Liver (tissue), 9 donors: ENCODE data around the gene CSKMT. TPM values are rescaled to one million over a fixed set of nuclear protein-coding genes. Genes with fewer than 3 reads are reported as not detected.

Source experiments
- DNase-seq: peaks from one replicate; pipeline ENCODE4 v3.0.0-alpha.2; 2017; ENCODE audit warnings: low spot score
- H3K27ac ChIP-seq, 2 donors: one replicate each; pipeline ENCODE4 v1.7.0; 2013; ENCODE audit warnings: inconsistent platforms in 2 of 2, low read length in 2 of 2, control low read depth in 1 of 2, low read depth in 1 of 2, mild to moderate bottlenecking in 1 of 2
- H3K27me3 ChIP-seq, 4 donors: one replicate each; pipeline versions ENCODE4 v1.6.1 to v1.7.0; 2013; ENCODE audit warnings: low read length in 3 of 4, inconsistent platforms in 1 of 4, mild to moderate bottlenecking in 1 of 4, moderate library complexity in 1 of 4; ENCODE audit not compliant: control insufficient read depth in 4 of 4, insufficient read depth in 4 of 4
- H3K36me3 ChIP-seq, 4 donors: one replicate each; pipeline versions ENCODE4 v1.6.1 to v1.7.0; 2013; ENCODE audit warnings: low read length in 3 of 4, mild to moderate bottlenecking in 3 of 4, low read depth in 1 of 4, moderate library complexity in 1 of 4; ENCODE audit not compliant: control insufficient read depth in 4 of 4, insufficient read depth in 3 of 4
- H3K4me1 ChIP-seq, 4 donors: one replicate each; pipeline versions ENCODE4 v1.6.1 to v1.7.0; 2013; ENCODE audit warnings: low read length in 3 of 4, mild to moderate bottlenecking in 3 of 4, moderate library complexity in 1 of 4; ENCODE audit not compliant: control insufficient read depth in 4 of 4, insufficient read depth in 4 of 4
- H3K4me3 ChIP-seq, 3 donors: one replicate each; pipeline versions ENCODE4 v1.6.1 to v1.7.0; 2013; ENCODE audit warnings: low read length in 3 of 3, control low read depth in 1 of 3, low read depth in 1 of 3, mild to moderate bottlenecking in 1 of 3
- H3K9ac ChIP-seq, 2 donors: one replicate each; pipeline ENCODE4 v1.7.0; 2013; ENCODE audit warnings: low read length in 2 of 2, mild to moderate bottlenecking in 2 of 2, moderate library complexity in 2 of 2, control low read depth in 1 of 2, low read depth in 1 of 2
- H3K9me3 ChIP-seq, 4 donors: one replicate each; pipeline versions ENCODE4 v1.6.1 to v1.7.0; 2013; ENCODE audit warnings: low read length in 3 of 4; ENCODE audit not compliant: control insufficient read depth in 4 of 4
- EGR1 ChIP-seq, 2 donors: IDR thresholded peaks; 2 replicates each; pipeline ENCODE4 v1.6.1; 2016 to 2018; ENCODE audit warnings: antibody characterized with exemption in 2 of 2, low read depth in 2 of 2
- FOXA1 ChIP-seq: IDR thresholded peaks from 2 replicates; pipeline ENCODE4 v1.6.1; 2016; ENCODE audit warnings: antibody characterized with exemption
- FOXA2 ChIP-seq: IDR thresholded peaks from 2 replicates; pipeline ENCODE4 v1.6.1; 2016; ENCODE audit warnings: antibody characterized with exemption
- GABPA ChIP-seq, 2 donors: IDR thresholded peaks in 1 of 2; conservative IDR thresholded peaks in 1 of 2; 2 replicates each; pipeline ENCODE4 v1.6.1; 2016; ENCODE audit warnings: antibody characterized with exemption in 2 of 2, mild to moderate bottlenecking in 1 of 2, moderate library complexity in 1 of 2
- HNF4A ChIP-seq, 2 donors: conservative IDR thresholded peaks; 2 replicates each; pipeline ENCODE4 v1.6.1; 2016; ENCODE audit warnings: antibody characterized with exemption in 2 of 2, mild to moderate bottlenecking in 2 of 2
- HNF4G ChIP-seq: IDR thresholded peaks from 2 replicates; pipeline ENCODE4 v1.6.1; 2016; ENCODE audit warnings: antibody characterized with exemption
- JUND ChIP-seq, 2 donors: IDR thresholded peaks; 2 replicates each; pipeline ENCODE4 v1.6.1; 2016; ENCODE audit warnings: antibody characterized with exemption in 2 of 2
- NR2F2 ChIP-seq: IDR thresholded peaks from 2 replicates; pipeline ENCODE4 v1.6.1; 2016; ENCODE audit warnings: antibody characterized with exemption
- RAD21 ChIP-seq, 2 donors: IDR thresholded peaks; 2 replicates each; pipeline ENCODE4 v1.6.1; 2016; ENCODE audit warnings: antibody characterized with exemption in 2 of 2, mild to moderate bottlenecking in 2 of 2
- REST ChIP-seq: IDR thresholded peaks from 2 replicates; pipeline ENCODE4 v1.6.1; 2016; ENCODE audit warnings: antibody characterized with exemption, mild to moderate bottlenecking
- RXRA ChIP-seq, 2 donors: IDR thresholded peaks; 2 replicates each; pipeline ENCODE4 v1.6.1; 2017 to 2018; ENCODE audit warnings: antibody characterized with exemption in 2 of 2, mild to moderate bottlenecking in 1 of 2
- SP1 ChIP-seq: IDR thresholded peaks from 2 replicates; pipeline ENCODE4 v1.6.1; 2018; ENCODE audit warnings: antibody characterized with exemption, mild to moderate bottlenecking
- TAF1 ChIP-seq: conservative IDR thresholded peaks from 2 replicates; pipeline ENCODE4 v1.6.1; 2016; ENCODE audit warnings: antibody characterized with exemption, mild to moderate bottlenecking
- YY1 ChIP-seq: IDR thresholded peaks from 2 replicates; pipeline ENCODE4 v1.6.1; 2016; ENCODE audit warnings: antibody characterized with exemption, mild to moderate bottlenecking
- WGBS: extraction: QIAGEN DNeasy Blood & Tissue Kit; methylation state at CpG from one replicate; pipeline ENCODE4 v1.1.7; 2013; 5-methylcytosine and 5-hydroxymethylcytosine counted together
- polyA plus RNA-seq, 2 donors: library from polyadenylated mRNA; stranded (reverse) in 1 of 2; unstranded in 1 of 2; fragments of 200-250 nt in 1 of 2; fragments of >200 nt in 1 of 2; fragmentation: Nextera tagmentation in 1 of 2; extraction: Ambion mirVana in 1 of 2; gene quantifications; one replicate each; pipeline versions ENCODE4 v1.2.1 to v1.2.3, GENCODE V29; 2013 to 2015
- total RNA-seq, 2 donors: library from RNA; depleted of rRNA; stranded (reverse); fragments of >200 nt; gene quantifications; one replicate each; pipeline ENCODE4 v1.2.3, GENCODE V29; 2014
- TF ChIP-seq, protein P1 (sequence below): fragments of 150-350 bp; IDR thresholded peaks from 2 replicates; pipeline ENCODE4 v1.5.1; 2017; ENCODE audit warnings: improper control_type of control experiment, low read depth, low read length; ENCODE audit not compliant: missing input control
- TF ChIP-seq, protein P2 (sequence below): IDR thresholded peaks from 2 replicates; pipeline ENCODE4 v1.6.1; 2016; ENCODE audit warnings: antibody characterized with exemption
- TF ChIP-seq, protein P3 (sequence below): IDR thresholded peaks from 2 replicates; pipeline ENCODE4 v1.6.1; 2016; ENCODE audit warnings: antibody characterized with exemption
- TF ChIP-seq, protein P4 (sequence below): IDR thresholded peaks from 2 replicates; pipeline ENCODE4 v1.6.1; 2016; ENCODE audit warnings: antibody characterized with exemption
- donor health status: healthy.
- donor health status: healthy.
- donor health status: healthy.
- donor health status: healthy.
- donor health status: healthy.

CSKMT gene
- total and polyA plus RNA-seq, 4 donors: 1.8 to 2.5 (median 2.3) TPM

DNA sequence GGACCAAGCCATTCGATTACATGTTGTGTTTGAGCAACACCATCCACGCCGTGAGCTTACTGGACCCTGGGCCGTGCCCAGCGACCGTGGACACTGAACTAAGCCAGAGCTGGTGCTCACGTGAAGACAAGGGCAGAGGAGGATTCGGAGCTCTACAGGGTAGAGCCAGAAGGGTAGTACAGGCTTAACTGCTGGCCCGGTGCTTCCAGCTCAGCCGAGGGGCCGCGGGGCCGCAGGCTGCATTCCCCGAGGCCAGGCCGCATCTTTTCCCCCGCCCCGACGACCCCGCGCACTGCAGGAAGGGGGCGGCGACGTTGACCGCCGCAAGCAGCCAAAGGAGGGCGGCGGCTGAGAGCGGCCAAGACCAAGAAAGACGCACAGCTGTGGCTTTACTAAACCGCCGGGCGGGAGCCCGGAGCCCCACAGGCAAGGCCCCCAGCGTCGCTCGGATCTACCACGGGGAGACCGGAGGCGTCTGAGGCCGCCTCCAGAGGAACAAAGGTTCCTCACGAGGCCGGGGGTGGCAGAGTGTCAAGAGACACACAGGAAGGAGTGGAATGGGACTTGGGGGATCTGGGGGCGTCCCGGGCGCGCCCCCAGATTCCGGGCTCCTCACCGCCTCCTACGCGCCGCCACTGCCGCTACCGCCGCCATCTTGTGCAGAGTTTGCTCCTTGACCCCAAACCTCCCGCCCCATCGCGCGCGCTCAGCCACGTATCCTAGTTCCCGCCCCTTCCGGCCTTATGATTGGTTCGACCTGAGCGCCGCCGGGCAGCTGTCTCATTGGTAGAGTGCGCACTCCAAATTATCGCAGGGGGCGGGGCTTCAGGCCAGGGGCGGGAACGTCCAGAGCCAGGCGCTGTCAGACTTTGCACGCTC lies 18.9 kb upstream of the CSKMT start, which contains the start of gene GANAB:
Gene GANAB (minus strand): TSS at position 668 of the 879 bp plus-strand sequence. CDS start 14 bp downstream, at position 654.
- Histone ChIP-seq H3K4me1 (peaks cover 4 to 31% (median 25%) of the 10 kb centered on the region in 4 donors), H3K27ac (peak within 1 kb of the TSS; percentile 96 to 97), H3K27me3 (no peaks in the 10 kb centered on the region), H3K9me3 (no peaks in the 10 kb centered on the region), H3K36me3 (peaks cover 0 to 14% (median 7%) of the 10 kb centered on the region in 4 donors), H3K4me3 (peak within 1 kb of the TSS; percentile 88 to 95 (median 95)), H3K9ac (peak within 1 kb of the TSS; percentile 80 to 89)
- TF ChIP-seq, protein P1, sequence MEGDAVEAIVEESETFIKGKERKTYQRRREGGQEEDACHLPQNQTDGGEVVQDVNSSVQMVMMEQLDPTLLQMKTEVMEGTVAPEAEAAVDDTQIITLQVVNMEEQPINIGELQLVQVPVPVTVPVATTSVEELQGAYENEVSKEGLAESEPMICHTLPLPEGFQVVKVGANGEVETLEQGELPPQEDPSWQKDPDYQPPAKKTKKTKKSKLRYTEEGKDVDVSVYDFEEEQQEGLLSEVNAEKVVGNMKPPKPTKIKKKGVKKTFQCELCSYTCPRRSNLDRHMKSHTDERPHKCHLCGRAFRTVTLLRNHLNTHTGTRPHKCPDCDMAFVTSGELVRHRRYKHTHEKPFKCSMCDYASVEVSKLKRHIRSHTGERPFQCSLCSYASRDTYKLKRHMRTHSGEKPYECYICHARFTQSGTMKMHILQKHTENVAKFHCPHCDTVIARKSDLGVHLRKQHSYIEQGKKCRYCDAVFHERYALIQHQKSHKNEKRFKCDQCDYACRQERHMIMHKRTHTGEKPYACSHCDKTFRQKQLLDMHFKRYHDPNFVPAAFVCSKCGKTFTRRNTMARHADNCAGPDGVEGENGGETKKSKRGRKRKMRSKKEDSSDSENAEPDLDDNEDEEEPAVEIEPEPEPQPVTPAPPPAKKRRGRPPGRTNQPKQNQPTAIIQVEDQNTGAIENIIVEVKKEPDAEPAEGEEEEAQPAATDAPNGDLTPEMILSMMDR: no peak
- TF ChIP-seq SP1 (peak; percentile 74), REST (peak; percentile 19), HNF4G (no peak), YY1 (peak; percentile 99), FOXA2 (no peak), HNF4A (conservative IDR thresholded peaks at IDR 0.05) (peak; percentile 71 to 87), RXRA (IDR thresholded peaks at IDR 0.05) (peak in 1 of 2 donors; percentile 37), FOXA1 (no peak), JUND (IDR thresholded peaks at IDR 0.05) (no peak), EGR1 (IDR thresholded peaks at IDR 0.05; ENCODE audit: low read depth in 2 of 2) (no peak), GABPA (IDR thresholded peaks at IDR 0.05 in 1 of 2, conservative IDR thresholded peaks at IDR 0.05 in 1 of 2) (peak; percentile 45 to 90), NR2F2 (peak; percentile 75), RAD21 (IDR thresholded peaks at IDR 0.05) (peak; percentile 8 to 48), TAF1 (peak; percentile 50)
- TF ChIP-seq, protein P2, sequence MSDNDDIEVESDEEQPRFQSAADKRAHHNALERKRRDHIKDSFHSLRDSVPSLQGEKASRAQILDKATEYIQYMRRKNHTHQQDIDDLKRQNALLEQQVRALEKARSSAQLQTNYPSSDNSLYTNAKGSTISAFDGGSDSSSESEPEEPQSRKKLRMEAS: peak; percentile 58
- TF ChIP-seq, protein P3, sequence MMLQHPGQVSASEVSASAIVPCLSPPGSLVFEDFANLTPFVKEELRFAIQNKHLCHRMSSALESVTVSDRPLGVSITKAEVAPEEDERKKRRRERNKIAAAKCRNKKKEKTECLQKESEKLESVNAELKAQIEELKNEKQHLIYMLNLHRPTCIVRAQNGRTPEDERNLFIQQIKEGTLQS: no peak
- TF ChIP-seq, protein P4, sequence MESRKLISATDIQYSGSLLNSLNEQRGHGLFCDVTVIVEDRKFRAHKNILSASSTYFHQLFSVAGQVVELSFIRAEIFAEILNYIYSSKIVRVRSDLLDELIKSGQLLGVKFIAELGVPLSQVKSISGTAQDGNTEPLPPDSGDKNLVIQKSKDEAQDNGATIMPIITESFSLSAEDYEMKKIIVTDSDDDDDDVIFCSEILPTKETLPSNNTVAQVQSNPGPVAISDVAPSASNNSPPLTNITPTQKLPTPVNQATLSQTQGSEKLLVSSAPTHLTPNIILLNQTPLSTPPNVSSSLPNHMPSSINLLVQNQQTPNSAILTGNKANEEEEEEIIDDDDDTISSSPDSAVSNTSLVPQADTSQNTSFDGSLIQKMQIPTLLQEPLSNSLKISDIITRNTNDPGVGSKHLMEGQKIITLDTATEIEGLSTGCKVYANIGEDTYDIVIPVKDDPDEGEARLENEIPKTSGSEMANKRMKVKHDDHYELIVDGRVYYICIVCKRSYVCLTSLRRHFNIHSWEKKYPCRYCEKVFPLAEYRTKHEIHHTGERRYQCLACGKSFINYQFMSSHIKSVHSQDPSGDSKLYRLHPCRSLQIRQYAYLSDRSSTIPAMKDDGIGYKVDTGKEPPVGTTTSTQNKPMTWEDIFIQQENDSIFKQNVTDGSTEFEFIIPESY: peak; percentile 45
- under 1% methylated on average over 73 of the region's 73 CpGs for WGBS
- peak; percentile 99 for DNase-seq
